Measurements from ENCODE around the gene VIL1.

The VIL1 gene

GRCh38 chr2:218456849-218457248 lies 37.9 kb downstream of the VIL1 start:
- Histone ChIP-seq H3K4me1 (ENCODE audit: control insufficient read depth, insufficient read depth, low read length) (no peaks in the 10 kb centered on the region), H3K27me3 (replicated peaks; ENCODE audit: control insufficient read depth, insufficient read depth, low read length) (no peaks in the 10 kb centered on the region), H3K9ac (ENCODE audit: low read length) (no peak overlapping the region), H3K36me3 (ENCODE audit: control insufficient read depth, insufficient read depth, low read length, severe bottlenecking) (peaks cover 23% of the 10 kb centered on the region), H3K4me3 (ENCODE audit: low read length) (no peak overlapping the region), H3K9me3 (ENCODE audit: control insufficient read depth, low read length) (no peaks in the 10 kb centered on the region)
- no peak for DNase-seq (ENCODE audit: low read depth)

DNA sequence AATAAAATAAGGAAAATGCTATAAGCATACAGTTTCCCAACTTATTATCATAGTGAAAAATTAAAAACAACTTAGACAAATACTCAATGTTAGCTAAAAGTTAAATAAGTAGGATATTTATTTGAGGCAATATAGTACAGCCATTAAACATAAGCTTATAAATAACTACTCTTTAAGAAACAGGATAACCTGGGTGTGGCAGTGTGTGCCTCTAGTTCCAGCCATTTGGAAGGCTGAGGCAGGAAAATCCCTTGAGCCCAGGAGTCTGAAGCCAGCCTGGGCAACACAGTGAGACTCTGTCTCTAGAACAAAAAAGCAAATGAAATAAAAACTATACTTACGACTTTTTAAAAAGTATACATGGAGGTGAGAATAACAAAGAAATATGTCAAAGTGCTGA lies 39.7 kb downstream of the VIL1 start:
- no peak overlapping the region for H3K4me3 ChIP-seq (ENCODE audit: low read length)
- no peaks in the 10 kb centered on the region for H3K27me3 ChIP-seq (replicated peaks; ENCODE audit: control insufficient read depth, insufficient read depth, low read length)
- peaks cover 26% of the 10 kb centered on the region for H3K36me3 ChIP-seq (ENCODE audit: control insufficient read depth, insufficient read depth, low read length, severe bottlenecking)
- H3K9me3 ChIP-seq (ENCODE audit: control insufficient read depth, low read length) = no peaks in the 10 kb centered on the region
- no peak for DNase-seq (ENCODE audit: low read depth)
- no peaks in the 10 kb centered on the region for H3K4me1 ChIP-seq (ENCODE audit: control insufficient read depth, insufficient read depth, low read length)
- H3K9ac ChIP-seq (ENCODE audit: low read length) = no peak overlapping the region

DNA sequence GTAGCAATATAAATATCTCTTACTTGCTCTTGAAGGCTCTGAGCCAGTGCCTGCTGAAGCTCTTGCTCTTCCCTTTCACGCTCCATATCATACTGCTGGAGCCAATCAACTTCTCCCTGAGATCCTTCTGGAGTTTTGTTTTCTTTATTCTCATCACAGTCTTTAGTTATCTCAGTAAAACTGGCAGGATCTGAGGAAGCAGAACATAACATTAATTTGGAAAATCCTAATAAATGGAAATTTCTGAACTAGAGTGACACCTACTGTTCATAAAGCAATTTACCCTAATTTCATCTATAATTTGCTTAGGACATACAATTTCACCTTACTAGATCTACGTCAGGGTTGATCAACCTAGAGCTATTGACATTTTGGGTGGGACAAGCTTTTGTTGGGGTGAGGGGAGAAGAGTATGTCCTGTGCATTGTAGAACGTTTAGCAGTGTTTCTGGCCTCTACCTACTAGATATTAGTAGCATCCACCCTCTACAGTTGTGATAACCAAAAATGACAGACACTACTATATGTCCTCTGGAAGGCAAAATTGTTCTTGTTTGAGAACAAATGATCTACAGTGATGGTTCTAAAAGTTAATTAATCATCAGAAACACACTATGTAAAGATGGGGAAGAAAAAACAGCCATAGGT lies 47.2 kb downstream of the VIL1 start:
- H3K27me3 ChIP-seq (replicated peaks; ENCODE audit: control insufficient read depth, insufficient read depth, low read length) = no peaks in the 10 kb centered on the region
- DNase-seq (ENCODE audit: low read depth) = peak; percentile 67
- H3K9me3 ChIP-seq (ENCODE audit: control insufficient read depth, low read length) = no peaks in the 10 kb centered on the region
- H3K36me3 ChIP-seq (ENCODE audit: control insufficient read depth, insufficient read depth, low read length, severe bottlenecking) = peaks cover 6% of the 10 kb centered on the region
- no peaks in the 10 kb centered on the region for H3K4me1 ChIP-seq (ENCODE audit: control insufficient read depth, insufficient read depth, low read length)
- no peak overlapping the region for H3K9ac ChIP-seq (ENCODE audit: low read length)
- no peak overlapping the region for H3K4me3 ChIP-seq (ENCODE audit: low read length)

- Histone ChIP-seq H3K4me1 (ENCODE audit: control insufficient read depth, insufficient read depth, low read length) (peaks cover 4% of the 10 kb centered on the region), H3K36me3 (ENCODE audit: control insufficient read depth, insufficient read depth, low read length, severe bottlenecking) (peaks cover 15% of the 10 kb centered on the region), H3K9ac (ENCODE audit: low read length) (no peak overlapping the region), H3K9me3 (ENCODE audit: control insufficient read depth, low read length) (no peaks in the 10 kb centered on the region), H3K4me3 (ENCODE audit: low read length) (no peak overlapping the region), H3K27me3 (replicated peaks; ENCODE audit: control insufficient read depth, insufficient read depth, low read length) (no peaks in the 10 kb centered on the region)
- DNase-seq (ENCODE audit: low read depth) = no peak
Observed at GRCh38 chr2:218470448-218470847, 51.5 kb downstream of the VIL1 start.

DNA sequence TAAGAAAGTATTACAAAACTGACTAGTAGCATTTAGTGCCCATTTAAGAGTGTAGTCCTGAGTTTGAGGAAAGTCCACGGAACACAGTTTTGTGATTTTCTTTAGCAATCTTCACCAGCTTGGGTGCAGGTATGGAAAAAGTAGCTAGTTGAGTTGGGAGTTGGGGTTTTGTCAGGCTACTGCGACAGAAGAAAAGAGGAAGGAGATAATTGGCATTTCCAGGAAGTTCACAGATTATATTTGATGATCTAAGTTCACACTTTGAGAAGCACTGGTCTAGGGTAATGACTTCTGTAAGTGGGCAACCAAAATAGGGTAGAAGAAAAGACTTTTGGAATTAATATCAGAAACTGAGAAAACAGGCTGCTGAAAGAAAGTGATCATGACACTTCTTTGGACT lies 52.1 kb downstream of the VIL1 start:
- peaks cover 4% of the 10 kb centered on the region for H3K4me1 ChIP-seq (ENCODE audit: control insufficient read depth, insufficient read depth, low read length)

GRCh38 chr2:218471982-218472381 lies 53.1 kb downstream of the VIL1 start:
- Histone ChIP-seq H3K27me3 (replicated peaks; ENCODE audit: control insufficient read depth, insufficient read depth, low read length) (no peaks in the 10 kb centered on the region), H3K9me3 (ENCODE audit: control insufficient read depth, low read length) (no peaks in the 10 kb centered on the region), H3K9ac (ENCODE audit: low read length) (no peak overlapping the region), H3K4me3 (ENCODE audit: low read length) (no peak overlapping the region), H3K4me1 (ENCODE audit: control insufficient read depth, insufficient read depth, low read length) (peaks cover 14% of the 10 kb centered on the region), H3K36me3 (ENCODE audit: control insufficient read depth, insufficient read depth, low read length, severe bottlenecking) (peaks cover 15% of the 10 kb centered on the region)
- DNase-seq (ENCODE audit: low read depth) = no peak

More for the DNA sequence above, 52.1 kb downstream of the VIL1 start:
- Histone ChIP-seq H3K9me3 (ENCODE audit: control insufficient read depth, low read length) (no peaks in the 10 kb centered on the region), H3K9ac (ENCODE audit: low read length) (no peak overlapping the region), H3K36me3 (ENCODE audit: control insufficient read depth, insufficient read depth, low read length, severe bottlenecking) (peaks cover 15% of the 10 kb centered on the region), H3K27me3 (replicated peaks; ENCODE audit: control insufficient read depth, insufficient read depth, low read length) (no peaks in the 10 kb centered on the region), H3K4me3 (ENCODE audit: low read length) (no peak overlapping the region)
- no peak for DNase-seq (ENCODE audit: low read depth)

DNA sequence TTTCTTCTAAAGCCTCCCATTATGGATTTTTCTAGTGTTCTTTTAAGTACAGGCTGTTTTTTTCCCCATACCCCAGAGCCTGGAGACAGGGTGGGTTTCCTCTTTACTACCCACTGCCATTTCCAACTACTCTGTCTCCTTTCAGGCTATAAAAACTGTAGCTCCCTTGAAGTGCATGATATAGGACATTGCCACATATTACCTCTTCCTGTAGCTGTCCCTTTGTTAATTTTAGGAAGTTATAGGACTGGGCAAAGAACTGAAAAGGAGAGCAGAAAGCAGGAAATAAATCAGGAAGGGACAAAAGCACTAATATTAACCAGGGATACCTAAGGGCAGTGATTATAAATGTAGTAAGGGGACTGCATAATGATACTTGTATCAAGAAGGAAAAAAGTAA lies 54.1 kb downstream of the VIL1 start:
- Histone ChIP-seq H3K9me3 (ENCODE audit: control insufficient read depth, low read length) (no peaks in the 10 kb centered on the region), H3K4me1 (ENCODE audit: control insufficient read depth, insufficient read depth, low read length) (peaks cover 19% of the 10 kb centered on the region), H3K4me3 (ENCODE audit: low read length) (no peak overlapping the region), H3K9ac (ENCODE audit: low read length) (no peak overlapping the region), H3K36me3 (ENCODE audit: control insufficient read depth, insufficient read depth, low read length, severe bottlenecking) (peaks cover 15% of the 10 kb centered on the region), H3K27me3 (replicated peaks; ENCODE audit: control insufficient read depth, insufficient read depth, low read length) (no peaks in the 10 kb centered on the region)
- DNase-seq (ENCODE audit: low read depth) = no peak

GRCh38 chr2:218474527-218474926 lies 55.6 kb downstream of the VIL1 start:
- H3K27me3 ChIP-seq (replicated peaks; ENCODE audit: control insufficient read depth, insufficient read depth, low read length) = no peaks in the 10 kb centered on the region
- no peaks in the 10 kb centered on the region for H3K9me3 ChIP-seq (ENCODE audit: control insufficient read depth, low read length)
- H3K4me1 ChIP-seq (ENCODE audit: control insufficient read depth, insufficient read depth, low read length) = peaks cover 19% of the 10 kb centered on the region
- DNase-seq (ENCODE audit: low read depth) = no peak
- no peak overlapping the region for H3K4me3 ChIP-seq (ENCODE audit: low read length)
- H3K9ac ChIP-seq (ENCODE audit: low read length) = no peak overlapping the region
- H3K36me3 ChIP-seq (ENCODE audit: control insufficient read depth, insufficient read depth, low read length, severe bottlenecking) = peaks cover 15% of the 10 kb centered on the region

GRCh38 chr2:218476676-218477075 lies 57.8 kb downstream of the VIL1 start:
- no peaks in the 10 kb centered on the region for H3K27me3 ChIP-seq (replicated peaks; ENCODE audit: control insufficient read depth, insufficient read depth, low read length)
- peaks cover 27% of the 10 kb centered on the region for H3K36me3 ChIP-seq (ENCODE audit: control insufficient read depth, insufficient read depth, low read length, severe bottlenecking)
- DNase-seq (ENCODE audit: low read depth) = no peak
- peak overlapping the region; percentile 5 for H3K4me3 ChIP-seq (ENCODE audit: low read length)
- no peaks in the 10 kb centered on the region for H3K9me3 ChIP-seq (ENCODE audit: control insufficient read depth, low read length)
- peaks cover 19% of the 10 kb centered on the region for H3K4me1 ChIP-seq (ENCODE audit: control insufficient read depth, insufficient read depth, low read length)
- no peak overlapping the region for H3K9ac ChIP-seq (ENCODE audit: low read length)

- DNase-seq (ENCODE audit: low read depth) = no peak
- H3K4me1 ChIP-seq (ENCODE audit: control insufficient read depth, insufficient read depth, low read length) = peaks cover 14% of the 10 kb centered on the region
- H3K9ac ChIP-seq (ENCODE audit: low read length) = no peak overlapping the region
- no peaks in the 10 kb centered on the region for H3K9me3 ChIP-seq (ENCODE audit: control insufficient read depth, low read length)
- peaks cover 31% of the 10 kb centered on the region for H3K36me3 ChIP-seq (ENCODE audit: control insufficient read depth, insufficient read depth, low read length, severe bottlenecking)
- no peaks in the 10 kb centered on the region for H3K27me3 ChIP-seq (replicated peaks; ENCODE audit: control insufficient read depth, insufficient read depth, low read length)
- no peak overlapping the region for H3K4me3 ChIP-seq (ENCODE audit: low read length)
Observed at GRCh38 chr2:218477247-218477646, 58.3 kb downstream of the VIL1 start.

GRCh38 chr2:218478544-218478943 lies 59.6 kb downstream of the VIL1 start:
- DNase-seq (ENCODE audit: low read depth) = peak; percentile 8
- H3K9me3 ChIP-seq (ENCODE audit: control insufficient read depth, low read length) = no peaks in the 10 kb centered on the region
- peaks cover 22% of the 10 kb centered on the region for H3K4me1 ChIP-seq (ENCODE audit: control insufficient read depth, insufficient read depth, low read length)
- H3K36me3 ChIP-seq (ENCODE audit: control insufficient read depth, insufficient read depth, low read length, severe bottlenecking) = peaks cover 27% of the 10 kb centered on the region
- H3K4me3 ChIP-seq (ENCODE audit: low read length) = no peak overlapping the region
- no peaks in the 10 kb centered on the region for H3K27me3 ChIP-seq (replicated peaks; ENCODE audit: control insufficient read depth, insufficient read depth, low read length)
- H3K9ac ChIP-seq (ENCODE audit: low read length) = no peak overlapping the region

DNA sequence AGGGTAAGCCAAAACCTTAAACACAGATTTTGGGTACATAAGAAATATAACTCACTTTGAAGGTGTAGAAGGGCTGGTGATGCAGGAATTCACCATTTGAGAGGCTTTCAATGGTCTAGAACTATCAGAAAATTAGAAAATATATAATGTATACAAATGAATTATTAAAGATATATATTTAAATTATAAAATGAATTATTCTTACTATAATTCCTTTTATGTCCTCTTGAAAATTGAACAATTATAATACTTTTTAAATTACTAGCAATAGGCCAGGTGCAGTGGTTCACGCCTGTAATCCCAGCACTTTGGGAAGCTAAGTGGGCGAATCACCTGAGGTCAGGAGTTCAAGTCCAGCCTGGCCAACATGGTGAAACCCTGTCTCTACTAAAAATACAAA lies 60.7 kb downstream of the VIL1 start:
- no peaks in the 10 kb centered on the region for H3K9me3 ChIP-seq (ENCODE audit: control insufficient read depth, low read length)
- no peak overlapping the region for H3K4me3 ChIP-seq (ENCODE audit: low read length)
- no peak for DNase-seq (ENCODE audit: low read depth)
- H3K9ac ChIP-seq (ENCODE audit: low read length) = no peak overlapping the region
- no peaks in the 10 kb centered on the region for H3K27me3 ChIP-seq (replicated peaks; ENCODE audit: control insufficient read depth, insufficient read depth, low read length)
- H3K4me1 ChIP-seq (ENCODE audit: control insufficient read depth, insufficient read depth, low read length) = peaks cover 25% of the 10 kb centered on the region
- peaks cover 17% of the 10 kb centered on the region for H3K36me3 ChIP-seq (ENCODE audit: control insufficient read depth, insufficient read depth, low read length, severe bottlenecking)

All from adipocyte (in vitro differentiated cells).